Measurements from ENCODE around the gene ADARB2. TPM values are rescaled to one million over a fixed set of nuclear protein-coding genes. Genes with fewer than 3 reads are reported as not detected.

The ADARB2 gene
- polyA plus RNA-seq, 1 of the 3 experiments (the other 2 are of a cell fraction) = not detected

DNA sequence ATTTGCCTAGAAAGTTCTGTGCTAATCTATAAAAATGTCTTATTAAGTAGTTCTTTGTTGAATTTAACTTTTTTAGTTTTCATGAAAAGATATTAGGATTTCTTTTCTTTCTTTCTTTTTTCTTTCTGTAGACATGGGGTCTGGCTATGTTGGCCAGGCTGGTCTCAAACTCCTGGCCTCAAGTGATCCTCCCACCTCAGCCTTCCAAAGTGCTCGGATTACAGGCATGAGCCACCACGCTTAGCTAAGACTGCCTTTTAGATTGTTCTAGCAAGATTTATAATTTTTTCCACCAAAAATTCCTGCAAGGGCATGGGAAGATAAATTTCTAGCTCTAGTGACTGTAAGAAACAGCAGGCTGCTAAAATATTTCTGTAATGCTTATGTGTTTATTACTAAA, 540.7 kb downstream of the ADARB2 start:
- POLR2A ChIA-PET = interaction anchor here (0.7 kb wide), 1 partner anchor 369 kb away, joined by 4 read pairs; no protein-coding TSS in a partner anchor
- Histone ChIP-seq H2AFZ (ENCODE audit: low read depth) (no peak overlapping the region), H3K9me3 (0 out of 2 replicates have a peak, but pooled peaks cover 4% of the 10 kb centered on the region), H3K36me3 (replicated peaks in 1 of 2; ENCODE audit: control insufficient read depth in 1 of 2, insufficient read depth in 2 of 2, low read length in 1 of 2) (no peaks in the 10 kb centered on the region), H3K27me3 (ENCODE audit: insufficient read depth) (no peaks in the 10 kb centered on the region), H3K79me2 (ENCODE audit: insufficient read depth) (no peaks in the 10 kb centered on the region), H3K27ac (ENCODE audit: low read depth in 2 of 2, low read length in 1 of 2) (no peak overlapping the region), H3K9me2 (no peaks in the 10 kb centered on the region), H3K4me2 (no peak overlapping the region), H4K20me1 (ENCODE audit: insufficient read depth) (no peaks in the 10 kb centered on the region), H3K4me1 (ENCODE audit: control insufficient read depth in 1 of 2, insufficient read depth in 2 of 2, low read depth in 1 of 2, low read length in 1 of 2) (peaks cover 0 to 2% of the 10 kb centered on the region in 2 experiments; a peak in 1 of 4 replicates), H3K4me3 (ENCODE audit: low read depth in 2 of 2, low read length in 1 of 2) (no peak overlapping the region), H3K9ac (no peak overlapping the region), H3F3A (replicated peaks; ENCODE audit: insufficient read depth) (no peaks in the 10 kb centered on the region)
- 2% methylated on average over 2 of the region's 2 CpGs for WGBS (ENCODE audit: low lambda C conversion rate)
- TF ChIP-seq NRF1 (IDR thresholded peaks at IDR 0.05; ENCODE audit: low read depth, low read length) (no peak), RCOR1 (IDR thresholded peaks at IDR 0.05; ENCODE audit: low read length) (no peak), NFIC (IDR thresholded peaks at IDR 0.05; ENCODE audit: borderline replicate concordance) (no peak), GATA2 (CRISPR knock-in tag; IDR thresholded peaks at IDR 0.05) (no peak), EZH2phosphoT487 (IDR thresholded peaks at IDR 0.05; ENCODE audit: borderline replicate concordance, low read depth) (no peak), TEAD4 (IDR thresholded peaks at IDR 0.05; ENCODE audit: borderline replicate concordance, insufficient read depth) (no peak), USF1 (IDR thresholded peaks at IDR 0.05; ENCODE audit: borderline replicate concordance, low read depth) (no peak), GABPA (IDR thresholded peaks at IDR 0.05; ENCODE audit: low read depth) (no peak), FOXM1 (IDR thresholded peaks at IDR 0.05; ENCODE audit: low read depth) (no peak), PBX3 (IDR thresholded peaks at IDR 0.05) (no peak), FOXJ3 (CRISPR knock-in tag; IDR thresholded peaks at IDR 0.05) (no peak)
- TF ChIP-seq, protein P1, sequence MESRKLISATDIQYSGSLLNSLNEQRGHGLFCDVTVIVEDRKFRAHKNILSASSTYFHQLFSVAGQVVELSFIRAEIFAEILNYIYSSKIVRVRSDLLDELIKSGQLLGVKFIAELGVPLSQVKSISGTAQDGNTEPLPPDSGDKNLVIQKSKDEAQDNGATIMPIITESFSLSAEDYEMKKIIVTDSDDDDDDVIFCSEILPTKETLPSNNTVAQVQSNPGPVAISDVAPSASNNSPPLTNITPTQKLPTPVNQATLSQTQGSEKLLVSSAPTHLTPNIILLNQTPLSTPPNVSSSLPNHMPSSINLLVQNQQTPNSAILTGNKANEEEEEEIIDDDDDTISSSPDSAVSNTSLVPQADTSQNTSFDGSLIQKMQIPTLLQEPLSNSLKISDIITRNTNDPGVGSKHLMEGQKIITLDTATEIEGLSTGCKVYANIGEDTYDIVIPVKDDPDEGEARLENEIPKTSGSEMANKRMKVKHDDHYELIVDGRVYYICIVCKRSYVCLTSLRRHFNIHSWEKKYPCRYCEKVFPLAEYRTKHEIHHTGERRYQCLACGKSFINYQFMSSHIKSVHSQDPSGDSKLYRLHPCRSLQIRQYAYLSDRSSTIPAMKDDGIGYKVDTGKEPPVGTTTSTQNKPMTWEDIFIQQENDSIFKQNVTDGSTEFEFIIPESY (IDR thresholded peaks at IDR 0.05; ENCODE audit: borderline replicate concordance, low read depth) = no peak
- CTCF ChIA-PET = no interaction called here
- DNase-seq = no peak

DNA sequence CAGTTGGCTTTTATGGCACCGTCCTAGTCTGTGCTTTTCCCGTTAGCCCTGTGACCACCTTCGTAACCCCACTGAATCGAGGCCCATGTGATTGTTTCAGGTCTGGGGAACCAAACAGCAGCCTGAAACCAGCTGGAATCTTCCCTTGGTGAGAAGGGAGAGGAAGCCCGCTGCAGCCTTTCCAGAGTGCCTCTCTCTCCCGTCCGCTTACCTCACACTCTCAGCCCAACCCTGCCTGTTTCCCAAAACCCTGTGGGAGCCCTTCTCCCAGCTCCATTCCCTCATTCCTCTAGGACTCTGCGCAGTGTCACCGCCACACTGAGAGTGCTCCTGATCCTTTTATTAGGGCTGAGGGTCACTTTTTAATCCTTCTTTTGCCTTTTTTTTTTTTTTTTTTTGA, 541.5 kb downstream of the ADARB2 start:
- Histone ChIP-seq H3K79me2 (ENCODE audit: insufficient read depth) (no peaks in the 10 kb centered on the region), H3K4me2 (no peak overlapping the region), H3K9ac (no peak overlapping the region), H3K9me2 (no peaks in the 10 kb centered on the region), H3F3A (replicated peaks; ENCODE audit: insufficient read depth) (no peaks in the 10 kb centered on the region), H4K20me1 (ENCODE audit: insufficient read depth) (no peaks in the 10 kb centered on the region), H3K27me3 (ENCODE audit: insufficient read depth) (no peaks in the 10 kb centered on the region), H3K36me3 (replicated peaks in 1 of 2; ENCODE audit: control insufficient read depth in 1 of 2, insufficient read depth in 2 of 2, low read length in 1 of 2) (no peaks in the 10 kb centered on the region), H2AFZ (ENCODE audit: low read depth) (no peak overlapping the region), H3K9me3 (0 out of 2 replicates have a peak, but pooled peaks cover 4% of the 10 kb centered on the region), H3K27ac (ENCODE audit: low read depth in 2 of 2, low read length in 1 of 2) (no peak overlapping the region), H3K4me1 (ENCODE audit: control insufficient read depth in 1 of 2, insufficient read depth in 2 of 2, low read depth in 1 of 2, low read length in 1 of 2) (peaks cover 0 to 10% of the 10 kb centered on the region in 2 experiments; a peak in 1 of 4 replicates), H3K4me3 (ENCODE audit: low read depth in 2 of 2, low read length in 1 of 2) (no peak overlapping the region)
- ChIA-PET POLR2A (no interaction called here), CTCF (no interaction called here)
- 65% methylated on average over 8 of the region's 9 CpGs for WGBS (ENCODE audit: low lambda C conversion rate)
- DNase-seq = no peak
- TF ChIP-seq MEF2A (IDR thresholded peaks at IDR 0.05; ENCODE audit: borderline replicate concordance, low read depth) (no peak), PBX3 (IDR thresholded peaks at IDR 0.05) (no peak), TCF12 (IDR thresholded peaks at IDR 0.05) (no peak), NRF1 (IDR thresholded peaks at IDR 0.05; ENCODE audit: low read depth, low read length) (no peak), USF1 (IDR thresholded peaks at IDR 0.05; ENCODE audit: borderline replicate concordance, low read depth) (no peak), CHD2 (IDR thresholded peaks at IDR 0.05; ENCODE audit: low read length, partially characterized antibody) (no peak), TAF1 (IDR thresholded peaks at IDR 0.05; ENCODE audit: borderline replicate concordance, low read depth, low read length) (no peak), RFX5 (IDR thresholded peaks at IDR 0.05; ENCODE audit: low read length) (no peak)
- TF ChIP-seq, protein P1 (IDR thresholded peaks at IDR 0.05; ENCODE audit: borderline replicate concordance, low read depth) = no peak
